Stimulated activated naive B cell treated with anti-CD40 and anti-IgM and Interleukin-4, amounts not matched to agents 10 μg/mL and 1 μg/mL and 100 μg/mL, for 72 hours (primary cell): Measurements from ENCODE around the gene MINDY3.
"Not testable (repeated sequence)": the region's sequence is repeated elsewhere in the genome, so short reads cannot be mapped to it uniquely, and the experiment has no call there.

Experiments
- ATAC-seq, 2 donors: fragments of 150-1000 bp; cut with Tn5 transposase; replicated peaks; 2 replicates each; pipeline ENCODE4 v1.10.0; 2021; ENCODE audit warnings: moderate library complexity in 1 of 2
- DNase-seq: peaks from one replicate; pipeline ENCODE4 v3.0.0; 2021
- H3K27ac Mint-ChIP-seq: one replicate; pipeline ENCODE4 v1.8.0; 2022; ENCODE audit warnings: mild to moderate bottlenecking, mixed read lengths
- H3K27me3 Mint-ChIP-seq, 2 donors: one replicate each; pipeline ENCODE4 v1.8.0; 2022; ENCODE audit warnings: mixed read lengths in 2 of 2
- H3K36me3 Mint-ChIP-seq, 2 donors: one replicate each; pipeline ENCODE4 v1.8.0; 2022; ENCODE audit warnings: mixed read lengths in 2 of 2, mild to moderate bottlenecking in 1 of 2
- H3K4me1 Mint-ChIP-seq, 2 donors: one replicate each; pipeline ENCODE4 v1.8.0; 2022; ENCODE audit warnings: mixed read lengths in 2 of 2, mild to moderate bottlenecking in 1 of 2
- H3K4me3 Mint-ChIP-seq, 2 donors: one replicate each; pipeline ENCODE4 v1.8.0; 2022; ENCODE audit warnings: mild to moderate bottlenecking in 2 of 2, mixed read lengths in 2 of 2, moderate library complexity in 1 of 2
- H3K9me3 Mint-ChIP-seq, 2 donors: one replicate each; pipeline ENCODE4 v1.8.0; 2022; ENCODE audit warnings: mixed read lengths in 2 of 2, mild to moderate bottlenecking in 1 of 2

Gene MINDY3

DNA sequence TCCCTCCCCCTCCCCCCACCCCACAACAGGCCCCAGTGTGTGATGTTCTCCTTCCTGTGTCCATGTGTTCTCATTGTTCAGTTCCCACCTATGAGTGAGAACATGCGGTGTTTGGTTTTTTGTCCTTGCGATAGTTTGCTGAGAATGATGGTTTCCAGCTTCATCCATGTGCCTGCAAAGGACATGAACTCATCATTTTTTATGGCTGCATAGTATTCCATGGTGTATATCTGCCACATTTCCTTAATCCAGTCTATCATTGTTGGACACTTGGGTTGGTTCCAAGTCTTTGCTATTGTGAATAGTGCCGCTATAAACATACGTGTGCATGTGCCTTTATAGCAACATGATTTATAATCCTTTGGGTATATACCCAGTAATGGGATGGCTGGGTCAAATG is 99.1 kb downstream of the MINDY3 start:
- not testable (repeated sequence) for H3K27ac Mint-ChIP-seq, H3K9me3 Mint-ChIP-seq, H3K27me3 Mint-ChIP-seq, DNase-seq, H3K4me1 Mint-ChIP-seq, H3K4me3 Mint-ChIP-seq, ATAC-seq
- H3K36me3 Mint-ChIP-seq: peaks cover 0 to 13% of the 10 kb centered on the region in 2 donors

DNA sequence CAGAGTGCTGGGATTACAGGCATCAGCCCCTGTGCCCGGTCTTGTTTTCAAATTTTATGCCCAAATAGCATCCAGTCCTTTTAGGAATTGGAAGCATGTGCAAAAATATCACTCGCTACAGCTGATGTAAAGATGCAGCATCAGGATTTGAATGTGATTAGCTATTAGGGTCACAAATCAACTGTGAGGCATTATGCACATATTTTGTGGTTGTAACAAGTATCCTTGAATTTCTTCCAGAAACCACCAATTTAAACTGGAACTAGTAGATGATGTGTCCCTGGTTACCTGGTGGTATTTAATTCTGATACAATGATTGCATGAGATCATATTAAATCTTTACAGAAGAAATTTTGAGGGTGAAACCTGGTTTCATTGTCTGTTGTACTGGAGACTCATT is 99.6 kb downstream of the MINDY3 start:
- no peaks in the 10 kb centered on the region for H3K4me1 Mint-ChIP-seq
- peaks cover 10 to 11% of the 10 kb centered on the region in 2 donors for H3K27me3 Mint-ChIP-seq
- no peak overlapping the region for H3K4me3 Mint-ChIP-seq
- H3K27ac Mint-ChIP-seq: no peak overlapping the region
- H3K9me3 Mint-ChIP-seq: peaks cover 7% of the 10 kb centered on the region in 2 donors
- DNase-seq: no peak
- peaks cover 0 to 11% of the 10 kb centered on the region in 2 donors for H3K36me3 Mint-ChIP-seq
- no peak for ATAC-seq

GRCh38 chr10:15759265-15759664 is 101.0 kb downstream of the MINDY3 start:
- ATAC-seq: no peak

DNA sequence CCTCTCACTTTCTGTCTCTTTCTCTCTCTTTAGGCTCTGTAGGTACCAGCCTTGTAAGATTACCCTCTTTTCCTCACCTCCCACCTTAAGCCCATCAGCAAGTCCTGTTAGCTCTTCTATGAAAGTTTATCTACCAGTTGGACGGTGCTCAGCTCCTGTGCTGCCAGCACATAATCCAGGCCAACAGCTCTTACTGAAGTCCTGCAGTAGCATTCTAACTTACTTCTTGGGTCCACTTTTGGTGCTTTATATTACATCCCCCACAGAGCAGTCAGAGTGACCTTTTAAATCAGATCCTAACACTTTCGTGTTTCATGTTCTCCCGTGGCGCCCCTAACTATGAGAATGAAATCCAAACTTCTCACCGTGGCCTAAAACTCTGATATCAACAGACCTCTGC is 101.7 kb downstream of the MINDY3 start:
- Mint-ChIP-seq H3K9me3 (peaks cover 4% of the 10 kb centered on the region in 2 donors), H3K4me3 (no peak overlapping the region), H3K27me3 (peaks cover 10 to 11% of the 10 kb centered on the region in 2 donors), H3K36me3 (peaks cover 0 to 3% of the 10 kb centered on the region in 2 donors), H3K27ac (no peak overlapping the region), H3K4me1 (no peaks in the 10 kb centered on the region)
- ATAC-seq (no peak), DNase-seq (no peak)

More at GRCh38 chr10:15759265-15759664, 101.0 kb downstream of the MINDY3 start:
- peaks cover 0 to 4% of the 10 kb centered on the region in 2 donors for H3K36me3 Mint-ChIP-seq
- H3K9me3 Mint-ChIP-seq: peaks cover 4% of the 10 kb centered on the region in 2 donors
- no peaks in the 10 kb centered on the region for H3K4me1 Mint-ChIP-seq
- peaks cover 10 to 11% of the 10 kb centered on the region in 2 donors for H3K27me3 Mint-ChIP-seq
- no peak overlapping the region for H3K4me3 Mint-ChIP-seq
- no peak overlapping the region for H3K27ac Mint-ChIP-seq
- no peak for DNase-seq

DNA sequence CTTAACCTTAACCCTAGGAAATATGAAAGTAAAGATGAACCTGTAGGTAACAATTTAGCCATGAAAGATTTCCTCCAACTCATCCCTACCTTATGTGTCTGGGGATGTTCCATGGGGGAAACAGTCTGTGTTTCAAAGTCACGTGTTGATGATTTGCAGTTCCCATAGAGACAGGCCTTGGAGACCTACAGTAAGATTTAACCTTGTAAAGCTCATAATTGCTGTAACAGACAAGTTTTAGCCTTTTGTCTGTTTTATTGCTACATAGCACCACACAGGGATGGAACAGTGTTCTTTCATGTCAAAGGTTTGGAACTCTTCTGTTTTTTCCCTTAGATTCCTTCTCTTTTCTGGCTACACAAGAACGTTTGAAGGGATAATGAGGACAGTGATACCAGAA is 105.4 kb downstream of the MINDY3 start:
- DNase-seq (no peak), ATAC-seq (no peak)
- no peaks in the 10 kb centered on the region for H3K36me3 Mint-ChIP-seq
- peaks cover 0 to 2% of the 10 kb centered on the region in 2 donors for H3K9me3 Mint-ChIP-seq
- no peak overlapping the region for H3K27ac Mint-ChIP-seq
- no peaks in the 10 kb centered on the region for H3K4me1 Mint-ChIP-seq
- H3K27me3 Mint-ChIP-seq: peaks cover 14 to 24% of the 10 kb centered on the region in 2 donors
- no peak overlapping the region for H3K4me3 Mint-ChIP-seq

GRCh38 chr10:15751046-15751445 is 109.3 kb downstream of the MINDY3 start:
- no peaks in the 10 kb centered on the region for H3K36me3 Mint-ChIP-seq
- no peaks in the 10 kb centered on the region for H3K4me1 Mint-ChIP-seq
- peaks cover 0 to 2% of the 10 kb centered on the region in 2 donors for H3K9me3 Mint-ChIP-seq
- H3K27me3 Mint-ChIP-seq: peaks cover 18 to 20% of the 10 kb centered on the region in 2 donors
- no peak overlapping the region for H3K4me3 Mint-ChIP-seq
- no peak overlapping the region for H3K27ac Mint-ChIP-seq
- DNase-seq (no peak), ATAC-seq (no peak)

DNA sequence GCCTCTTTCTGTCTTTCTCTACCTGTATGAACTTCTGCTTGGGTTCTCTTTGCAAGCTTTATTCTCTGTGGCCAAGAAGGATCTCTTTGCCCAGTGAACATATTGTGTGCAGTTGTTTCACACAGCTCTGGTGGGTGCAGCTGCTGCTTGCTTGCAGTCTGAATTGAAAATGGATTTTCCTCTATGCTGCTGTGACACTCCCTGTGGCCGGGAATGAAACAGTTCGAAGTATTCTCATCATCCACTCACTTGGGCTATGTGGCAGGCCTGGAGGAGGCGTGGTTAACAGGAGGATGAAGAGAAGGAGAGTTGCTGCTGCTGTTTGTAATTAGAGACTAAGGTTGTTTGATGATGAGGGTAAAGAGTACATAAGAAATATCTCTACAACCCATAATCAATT is 112.2 kb downstream of the MINDY3 start:
- Mint-ChIP-seq H3K27ac (no peak overlapping the region), H3K36me3 (no peaks in the 10 kb centered on the region), H3K4me3 (no peak overlapping the region), H3K9me3 (peaks cover 0 to 1% of the 10 kb centered on the region in 2 donors), H3K4me1 (no peaks in the 10 kb centered on the region), H3K27me3 (peaks cover 17 to 23% of the 10 kb centered on the region in 2 donors)
- DNase-seq (no peak), ATAC-seq (no peak)

DNA sequence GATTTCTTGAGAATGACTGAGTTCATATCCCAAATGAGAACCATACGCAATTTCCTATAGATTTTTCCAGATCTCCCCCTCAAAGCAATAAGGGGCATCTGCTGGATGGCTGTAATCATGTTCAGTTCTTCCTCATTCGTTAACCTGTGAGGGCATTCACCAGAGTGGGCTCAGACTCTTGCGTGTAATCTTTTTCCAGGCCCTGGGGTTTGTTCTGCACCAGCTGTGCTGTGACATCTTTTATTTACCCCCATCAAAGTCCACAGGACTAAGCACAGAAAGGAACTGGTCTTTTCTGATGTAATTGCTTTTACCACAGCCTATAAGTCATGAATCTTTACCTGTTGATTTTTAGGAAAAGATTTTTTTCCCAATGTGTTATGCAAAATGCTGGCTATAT is 112.7 kb downstream of the MINDY3 start:
- H3K9me3 Mint-ChIP-seq: no peaks in the 10 kb centered on the region
- H3K4me3 Mint-ChIP-seq: no peak overlapping the region
- ATAC-seq (no peak), DNase-seq (no peak)
- H3K27me3 Mint-ChIP-seq: peaks cover 15 to 18% of the 10 kb centered on the region in 2 donors
- H3K36me3 Mint-ChIP-seq: no peaks in the 10 kb centered on the region
- H3K4me1 Mint-ChIP-seq: no peaks in the 10 kb centered on the region
- H3K27ac Mint-ChIP-seq: no peak overlapping the region

DNA sequence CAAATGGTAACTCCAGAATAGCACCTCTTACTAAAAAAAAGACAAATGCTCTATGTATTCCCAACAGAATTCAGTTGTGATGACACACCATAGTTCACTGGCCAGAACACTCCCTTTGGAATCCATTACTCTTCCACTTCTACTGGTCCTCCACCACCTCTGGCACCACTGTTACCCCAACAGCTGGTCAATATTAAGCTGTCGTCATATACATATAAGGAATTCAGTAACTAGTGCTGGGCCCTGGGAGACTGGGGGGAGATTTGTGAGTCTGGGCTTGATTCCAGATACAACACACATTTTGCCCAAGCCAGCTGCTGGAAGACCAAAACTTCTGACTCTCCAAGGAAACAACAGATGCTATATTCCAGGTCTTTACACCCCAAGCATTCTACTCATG is 114.6 kb downstream of the MINDY3 start:
- Mint-ChIP-seq H3K27me3 (peaks cover 17% of the 10 kb centered on the region in 2 donors), H3K9me3 (no peaks in the 10 kb centered on the region), H3K4me3 (no peak overlapping the region), H3K27ac (no peak overlapping the region), H3K36me3 (no peaks in the 10 kb centered on the region), H3K4me1 (no peaks in the 10 kb centered on the region)
- ATAC-seq (no peak), DNase-seq (no peak)

DNA sequence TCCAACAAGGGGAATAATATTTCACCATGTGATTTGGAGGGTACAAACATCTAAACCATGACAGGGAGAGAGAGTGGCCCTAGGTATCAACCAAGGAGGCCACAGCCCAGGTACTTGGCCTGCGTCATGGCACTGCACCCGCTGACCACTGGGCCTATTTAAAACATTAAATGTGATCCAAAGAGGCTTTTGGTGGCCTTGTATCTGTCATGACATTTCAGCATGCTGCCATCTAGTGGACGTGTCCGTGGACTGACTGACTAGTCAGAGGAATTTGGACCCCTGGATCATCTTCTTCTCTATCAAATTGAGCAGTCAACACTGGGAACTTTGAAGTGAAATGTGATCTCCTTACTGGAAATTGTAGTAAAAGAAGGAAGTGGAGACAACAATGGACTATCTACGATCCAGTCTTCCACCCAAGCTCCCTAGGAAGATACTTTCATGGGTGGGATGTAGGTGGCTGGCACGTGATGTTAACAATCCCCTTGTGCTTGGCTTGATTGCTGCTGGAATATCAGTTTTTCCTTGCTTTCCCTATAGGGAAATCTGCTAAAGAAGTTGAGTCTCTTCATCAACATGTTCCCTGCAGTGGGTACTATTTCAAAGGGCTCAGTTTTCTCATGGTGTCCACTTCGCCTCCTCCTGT is 116.0 kb downstream of the MINDY3 start:
- Mint-ChIP-seq H3K27me3 (peaks cover 11 to 16% of the 10 kb centered on the region in 2 donors), H3K27ac (no peak overlapping the region), H3K9me3 (no peaks in the 10 kb centered on the region), H3K4me1 (no peaks in the 10 kb centered on the region), H3K36me3 (no peaks in the 10 kb centered on the region), H3K4me3 (no peak overlapping the region)
- ATAC-seq (peak in 1 of 2 donors; percentile 53), DNase-seq (peak; percentile 5)

GRCh38 chr10:15743443-15743842 is 116.9 kb downstream of the MINDY3 start:
- H3K27ac Mint-ChIP-seq: no peak overlapping the region
- H3K36me3 Mint-ChIP-seq: no peaks in the 10 kb centered on the region
- peaks cover 11 to 12% of the 10 kb centered on the region in 2 donors for H3K27me3 Mint-ChIP-seq

GRCh38 chr10:15742836-15743235 is 117.5 kb downstream of the MINDY3 start:
- H3K27me3 Mint-ChIP-seq: peaks cover 7 to 12% of the 10 kb centered on the region in 2 donors
- no peak overlapping the region for H3K4me3 Mint-ChIP-seq
- ATAC-seq: no peak

More at GRCh38 chr10:15743443-15743842, 116.9 kb downstream of the MINDY3 start:
- Mint-ChIP-seq H3K4me1 (no peaks in the 10 kb centered on the region), H3K9me3 (no peaks in the 10 kb centered on the region), H3K4me3 (no peak overlapping the region)
- ATAC-seq (no peak), DNase-seq (no peak)

DNA sequence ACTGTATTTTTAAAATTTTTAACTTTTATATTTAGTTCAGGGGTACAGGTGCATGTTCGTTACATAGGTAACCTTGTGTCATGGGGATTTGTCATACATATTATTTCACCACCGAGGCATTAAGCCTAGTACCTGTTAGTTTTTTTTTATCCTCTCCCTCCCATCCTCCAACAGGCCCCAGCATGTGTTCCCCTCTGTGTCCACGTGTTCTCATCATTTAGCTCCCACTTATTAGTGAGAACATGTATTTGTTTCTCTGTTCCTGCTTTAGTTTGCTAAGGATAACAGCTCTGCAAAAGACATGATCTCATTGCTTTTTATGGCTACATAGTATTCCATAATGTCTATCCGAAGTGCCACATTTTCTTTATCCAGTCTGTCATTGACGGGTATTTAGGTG is 118.2 kb downstream of the MINDY3 start:
- no peak for DNase-seq
- Mint-ChIP-seq H3K4me3 (no peak overlapping the region), H3K4me1 (no peaks in the 10 kb centered on the region), H3K27me3 (peaks cover 11 to 13% of the 10 kb centered on the region in 2 donors), H3K9me3 (peaks cover 0 to 1% of the 10 kb centered on the region in 2 donors), H3K27ac (no peak overlapping the region), H3K36me3 (peaks cover 0 to 1% of the 10 kb centered on the region in 2 donors)
- no peak for ATAC-seq

More at GRCh38 chr10:15742836-15743235, 117.5 kb downstream of the MINDY3 start:
- H3K36me3 Mint-ChIP-seq: no peaks in the 10 kb centered on the region
- DNase-seq: no peak
- H3K9me3 Mint-ChIP-seq: no peaks in the 10 kb centered on the region
- H3K4me1 Mint-ChIP-seq: no peaks in the 10 kb centered on the region
- no peak overlapping the region for H3K27ac Mint-ChIP-seq

DNA sequence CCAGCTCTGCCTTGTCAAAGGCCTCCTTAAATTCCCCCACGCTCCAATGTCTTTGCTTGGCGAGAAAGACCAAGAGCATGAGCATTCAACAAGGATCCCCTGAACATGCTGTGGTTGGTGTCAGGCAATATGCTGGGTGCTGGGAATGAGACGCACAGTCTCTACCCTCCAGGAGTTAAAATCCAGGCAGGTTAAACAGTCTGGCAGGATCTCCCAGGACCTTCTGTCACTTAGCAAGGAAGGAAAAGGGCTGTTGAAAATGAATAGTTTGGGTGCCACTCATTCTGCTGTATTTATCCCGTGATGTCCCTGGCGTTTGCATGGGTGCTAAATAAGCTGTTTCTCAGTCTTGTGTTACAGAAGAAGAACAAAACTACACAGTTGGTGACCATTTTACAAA is 118.7 kb downstream of the MINDY3 start:
- Mint-ChIP-seq H3K36me3 (peaks cover 0 to 1% of the 10 kb centered on the region in 2 donors), H3K27me3 (peaks cover 9 to 11% of the 10 kb centered on the region in 2 donors), H3K4me1 (no peaks in the 10 kb centered on the region), H3K9me3 (peaks cover 0 to 1% of the 10 kb centered on the region in 2 donors), H3K27ac (no peak overlapping the region), H3K4me3 (no peak overlapping the region)
- no peak for ATAC-seq
- DNase-seq: no peak

- Mint-ChIP-seq H3K36me3 (peaks cover 0 to 1% of the 10 kb centered on the region in 2 donors), H3K9me3 (peaks cover 0 to 3% of the 10 kb centered on the region in 2 donors), H3K4me3 (no peak overlapping the region), H3K4me1 (no peaks in the 10 kb centered on the region), H3K27ac (no peak overlapping the region), H3K27me3 (peaks cover 11 to 13% of the 10 kb centered on the region in 2 donors)
- no peak for ATAC-seq
- DNase-seq: no peak
Observed at GRCh38 chr10:15740261-15740660, 120.0 kb downstream of the MINDY3 start.
